Caco-2 (cell line): ENCODE measurements around the gene PTGFRN. TPM values are rescaled to one million over a fixed set of nuclear protein-coding genes. Genes with fewer than 3 reads are reported as not detected.

Experiments
- BruUV-seq: library from RNA; stranded (reverse); fragments of 400-500 nt; replicated peaks from 2 replicates; lab custom pipeline; 2021; lab: Mats Ljungman, UMichigan
- CTCF ChIA-PET: fragments of 300-600 bp; sonication (Branson Sonifier 250); formaldehyde crosslinking; loops from one replicate; lab custom pipeline; 2022; ENCODE audit warnings: antibody characterized with exemption; lab: Charles Lee
- POLR2A ChIA-PET: fragments of 300-600 bp; sonication (Branson Sonifier 250); formaldehyde crosslinking; loops from one replicate; lab custom pipeline; 2022; ENCODE audit warnings: antibody characterized with exemption; lab: Charles Lee
- DNase-seq, 2 experiments: peaks; one replicate each; pipeline versions ENCODE4 v3.0.0 to v3.0.0-alpha.2; 2020 to 2022
- H3K27me3 ChIP-seq: replicated peaks from 2 replicates; pipeline ENCODE4 v1.6.0; 2011; ENCODE audit warnings: low read length; ENCODE audit not compliant: control insufficient read depth, insufficient read depth
- H3K36me3 ChIP-seq: 2 replicates; pipeline ENCODE4 v1.5.1; 2011; ENCODE audit warnings: low read length; ENCODE audit not compliant: control insufficient read depth, insufficient read depth
- H3K4me1 ChIP-seq: fragments of 250-450 bp; sonication (Bioruptor Pico); 2 replicates; pipeline ENCODE4 v1.5.1; 2020; ENCODE audit warnings: mild to moderate bottlenecking
- H3K4me3 ChIP-seq: 2 replicates; pipeline ENCODE4 v1.5.1; 2011; ENCODE audit warnings: low read depth, mild to moderate bottlenecking, control low read depth, low read length
- H3K9me3 ChIP-seq: fragments of 250-450 bp; sonication (Bioruptor Pico); 2 replicates; pipeline ENCODE4 v1.5.1; 2020; ENCODE audit warnings: mild to moderate bottlenecking, moderate library complexity
- H3K27ac Mint-ChIP-seq: one replicate; pipeline ENCODE4 v1.8.0; 2022; ENCODE audit warnings: mixed read lengths; ENCODE audit not compliant: unreplicated experiment
- H3K27me3 Mint-ChIP-seq: one replicate; pipeline ENCODE4 v1.8.0; 2022; ENCODE audit warnings: mixed read lengths; ENCODE audit not compliant: insufficient read depth, unreplicated experiment
- H3K36me3 Mint-ChIP-seq: one replicate; pipeline ENCODE4 v1.8.0; 2022; ENCODE audit warnings: mild to moderate bottlenecking, mixed read lengths; ENCODE audit not compliant: insufficient read depth, unreplicated experiment
- H3K4me1 Mint-ChIP-seq: one replicate; pipeline ENCODE4 v1.8.0; 2022; ENCODE audit warnings: low read depth, mixed read lengths; ENCODE audit not compliant: unreplicated experiment
- H3K4me3 Mint-ChIP-seq: one replicate; pipeline ENCODE4 v1.8.0; 2022; ENCODE audit warnings: mild to moderate bottlenecking, moderate library complexity, mixed read lengths; ENCODE audit not compliant: unreplicated experiment
- H3K9me3 Mint-ChIP-seq: one replicate; pipeline ENCODE4 v1.8.0; 2022; ENCODE audit warnings: mixed read lengths; ENCODE audit not compliant: unreplicated experiment
- CTCF ChIP-seq, 2 experiments: fragments of 200-600 bp in 1 of 2; IDR thresholded peaks; 1 replicate in 1 of 2; 2 replicates in 1 of 2; pipeline versions ENCODE4 v1.5.1 to v1.8.0; 2011 to 2022; ENCODE audit warnings: antibody characterized with exemption in 1 of 2, control low read depth in 1 of 2, inconsistent platforms in 1 of 2, low read depth in 1 of 2, low read length in 1 of 2, mild to moderate bottlenecking in 1 of 2, moderate library complexity in 1 of 2; ENCODE audit not compliant: insufficient read depth in 1 of 2, severe bottlenecking in 1 of 2, unreplicated experiment in 1 of 2
- intact Hi-C: fragments of 100-400 bp; cut with micrococcal nuclease; formaldehyde crosslinking; loops from one replicate; pipeline ENCODE4 v1.10.0; 2022; ENCODE audit not compliant: unreplicated experiment
- total RNA-seq: library from RNA; stranded (reverse); gene quantifications from 2 replicates; pipeline ENCODE4 v1.2.3, GENCODE V29; 2022

PTGFRN gene
- total RNA-seq, 1 experiment from 2014 or later, result 16.2 TPM

- no peaks in the 10 kb centered on the region for H3K9me3 Mint-ChIP-seq
- CTCF ChIA-PET, result no interaction called here
- POLR2A ChIA-PET, result no interaction called here
- no peaks in the 10 kb centered on the region for H3K36me3 ChIP-seq
- H3K4me1 Mint-ChIP-seq, result no peaks in the 10 kb centered on the region
- H3K27me3 ChIP-seq, result no peaks in the 10 kb centered on the region
- intact Hi-C loops, result no loop called here
- no peaks in the 10 kb centered on the region for H3K36me3 Mint-ChIP-seq
- no peak overlapping the region for H3K4me3 ChIP-seq
- H3K9me3 ChIP-seq, result no peaks in the 10 kb centered on the region
- H3K27me3 Mint-ChIP-seq, result no peaks in the 10 kb centered on the region
- DNase-seq, result no peak
- H3K4me1 ChIP-seq, result no peaks in the 10 kb centered on the region
- H3K4me3 Mint-ChIP-seq, result no peak overlapping the region
- BruUV-seq, result no TSS peak
- H3K27ac Mint-ChIP-seq, result no peak overlapping the region
- no peak for TF ChIP-seq CTCF (IDR thresholded peaks at IDR 0.05; ENCODE audit: insufficient read depth in 1 of 2, low read depth in 1 of 2, low read length in 1 of 2, severe bottlenecking in 1 of 2, unreplicated experiment in 1 of 2)
These were observed 57.1 kb downstream of the PTGFRN start for GRCh38 chr1:116966791-116967190.

GRCh38 chr1:116968724-116969123 is 59.0 kb downstream of the PTGFRN start:
- intact Hi-C loops, result no loop called here
- DNase-seq, result no peak
- BruUV-seq, result no TSS peak
- Mint-ChIP-seq H3K36me3 (no peaks in the 10 kb centered on the region), H3K9me3 (no peaks in the 10 kb centered on the region), H3K27ac (no peak overlapping the region), H3K4me1 (no peaks in the 10 kb centered on the region), H3K4me3 (no peak overlapping the region), H3K27me3 (no peaks in the 10 kb centered on the region)
- Histone ChIP-seq H3K27me3 (no peaks in the 10 kb centered on the region), H3K36me3 (no peaks in the 10 kb centered on the region), H3K4me3 (no peak overlapping the region), H3K9me3 (no peaks in the 10 kb centered on the region), H3K4me1 (no peaks in the 10 kb centered on the region)
- no peak for TF ChIP-seq CTCF (IDR thresholded peaks at IDR 0.05; ENCODE audit: insufficient read depth in 1 of 2, low read depth in 1 of 2, low read length in 1 of 2, severe bottlenecking in 1 of 2, unreplicated experiment in 1 of 2)
- ChIA-PET POLR2A (no interaction called here), CTCF (no interaction called here)

- H3K36me3 Mint-ChIP-seq, result peaks cover 7% of the 10 kb centered on the region
- no peak overlapping the region for H3K27ac Mint-ChIP-seq
- Histone ChIP-seq H3K4me3 (no peak overlapping the region), H3K4me1 (no peaks in the 10 kb centered on the region), H3K36me3 (no peaks in the 10 kb centered on the region), H3K9me3 (no peaks in the 10 kb centered on the region), H3K27me3 (no peaks in the 10 kb centered on the region)
- intact Hi-C loops, result no loop called here
- H3K27me3 Mint-ChIP-seq, result no peaks in the 10 kb centered on the region
- ChIA-PET CTCF (no interaction called here), POLR2A (no interaction called here)
- DNase-seq, result no peak
- H3K4me3 Mint-ChIP-seq, result no peak overlapping the region
- no peaks in the 10 kb centered on the region for H3K9me3 Mint-ChIP-seq
- no peak for TF ChIP-seq CTCF (IDR thresholded peaks at IDR 0.05; ENCODE audit: insufficient read depth in 1 of 2, low read depth in 1 of 2, low read length in 1 of 2, severe bottlenecking in 1 of 2, unreplicated experiment in 1 of 2)
- BruUV-seq, result no TSS peak
- H3K4me1 Mint-ChIP-seq, result no peaks in the 10 kb centered on the region
These were observed 61.6 kb downstream of the PTGFRN start for GRCh38 chr1:116971258-116971860.
